IMR-90 (cell line): Measurements from ENCODE around the gene CBL. TPM values are rescaled to one million over a fixed set of nuclear protein-coding genes. Genes with fewer than 3 reads are reported as not detected.

Source experiments
- ATAC-seq: fragments of 200-7000 bp; cut with Tn5 transposase; 2 replicates; pipeline ENCODE4 v1.9.1; 2020; ENCODE audit warnings: low read depth, mild to moderate bottlenecking, moderate library complexity
- BruUV-seq: library from RNA; stranded (reverse); fragments of 400-500 nt; replicated peaks from 2 replicates; lab custom pipeline; 2021; lab: Mats Ljungman, UMichigan
- CTCF ChIA-PET: fragments of 300-600 bp; formaldehyde crosslinking; extraction: SDS; loops from one replicate; lab custom pipeline; 2021; ENCODE audit warnings: antibody characterized with exemption; lab: Yijun Ruan, JAX
- POLR2A ChIA-PET: fragments of 300-600 bp; sonication (Branson Sonifier 250); formaldehyde crosslinking; loops from one replicate; lab custom pipeline; 2022; ENCODE audit warnings: antibody characterized with exemption; ENCODE audit not compliant: unreplicated experiment; lab: Charles Lee
- DNase-seq: peaks from one replicate; pipeline ENCODE4 v3.0.0; 2013
- H2AFZ ChIP-seq: replicated peaks from 2 replicates; pipeline ENCODE3; 2013; ENCODE audit warnings: low read length, mild to moderate bottlenecking; ENCODE audit not compliant: poor library complexity
- H2AK5ac ChIP-seq: 2 replicates; pipeline ENCODE4 v1.6.1; 2013; ENCODE audit warnings: low read depth, low read length, inconsistent platforms
- H2AK9ac ChIP-seq: replicated peaks from 2 replicates; pipeline ENCODE3; 2013; ENCODE audit warnings: mild to moderate bottlenecking, low read depth, low read length, moderate library complexity; ENCODE audit not compliant: poor library complexity
- H2BK120ac ChIP-seq: 2 replicates; pipeline ENCODE4 v1.6.1; 2013; ENCODE audit warnings: low read depth, low read length, inconsistent platforms
- H2BK15ac ChIP-seq: 3 replicates; pipeline ENCODE4 v1.6.1; 2013; ENCODE audit warnings: low read depth, low read length, inconsistent platforms
- H2BK20ac ChIP-seq: 2 replicates; pipeline ENCODE4 v1.6.1; 2013; ENCODE audit warnings: low read depth, mild to moderate bottlenecking, inconsistent platforms, low read length, moderate library complexity
- H2BK5ac ChIP-seq: 2 replicates; pipeline ENCODE4 v1.6.1; 2013; ENCODE audit warnings: mild to moderate bottlenecking, low read depth, low read length, inconsistent platforms; ENCODE audit not compliant: poor library complexity, severe bottlenecking
- H3K14ac ChIP-seq: replicated peaks from 2 replicates; pipeline ENCODE4 v1.6.1; 2013; ENCODE audit warnings: low read depth, low read length, inconsistent platforms
- H3K18ac ChIP-seq: 2 replicates; pipeline ENCODE4 v1.6.1; 2013; ENCODE audit warnings: low read depth, low read length, control low read depth
- H3K23ac ChIP-seq: 2 replicates; pipeline ENCODE4 v1.6.1; 2013; ENCODE audit warnings: low read depth, low read length, inconsistent platforms
- H3K27ac ChIP-seq: 2 replicates; pipeline ENCODE4 v1.5.1; 2013; ENCODE audit warnings: mild to moderate bottlenecking, control low read depth, low read length; ENCODE audit not compliant: insufficient read depth
- H3K27me3 ChIP-seq: 2 replicates; pipeline ENCODE4 v1.6.1; 2013; ENCODE audit warnings: low read length; ENCODE audit not compliant: control insufficient read depth, insufficient read depth
- H3K36me3 ChIP-seq: 2 replicates; pipeline ENCODE4 v1.6.1; 2013; ENCODE audit warnings: low read length, mixed read lengths; ENCODE audit not compliant: control insufficient read depth, insufficient read depth
- H3K4ac ChIP-seq: 2 replicates; pipeline ENCODE4 v1.6.1; 2013; ENCODE audit warnings: low read depth, low read length, inconsistent platforms
- H3K4me1 ChIP-seq: 2 replicates; pipeline ENCODE4 v1.6.1; 2013; ENCODE audit warnings: low read length, mixed read lengths; ENCODE audit not compliant: control insufficient read depth, insufficient read depth
- H3K4me2 ChIP-seq: 2 replicates; pipeline ENCODE4 v1.6.1; 2013; ENCODE audit warnings: low read depth, mild to moderate bottlenecking, control low read depth, low read length, moderate library complexity
- H3K4me3 ChIP-seq: 2 replicates; pipeline ENCODE4 v1.5.1; 2013; ENCODE audit warnings: low read depth, mild to moderate bottlenecking, control low read depth, low read length, moderate library complexity; ENCODE audit not compliant: insufficient read depth
- H3K56ac ChIP-seq: 2 replicates; pipeline ENCODE4 v1.6.1; 2013; ENCODE audit warnings: low read length, inconsistent platforms; ENCODE audit not compliant: insufficient read depth; ENCODE audit errors: extremely low read depth
- H3K79me1 ChIP-seq, 2 experiments: 2 replicates each; pipeline ENCODE4 v1.6.1; 2013; ENCODE audit warnings: low read length in 2 of 2, inconsistent platforms in 1 of 2, low read depth in 1 of 2
- H3K9ac ChIP-seq: 2 replicates; pipeline ENCODE4 v1.6.1; 2013; ENCODE audit warnings: low read depth, low read length, control low read depth
- H3K9me1 ChIP-seq: 2 replicates; pipeline ENCODE4 v1.6.1; 2013; ENCODE audit warnings: low read length, inconsistent platforms; ENCODE audit not compliant: insufficient read depth
- H3K9me3 ChIP-seq: 2 replicates; pipeline ENCODE4 v1.6.1; 2013; ENCODE audit warnings: low read length; ENCODE audit not compliant: control insufficient read depth, insufficient read depth
- H4K20me1 ChIP-seq: 2 replicates; pipeline ENCODE4 v1.6.1; 2013; ENCODE audit warnings: low read length, inconsistent platforms; ENCODE audit not compliant: insufficient read depth
- H4K5ac ChIP-seq: 2 replicates; pipeline ENCODE4 v1.6.1; 2013; ENCODE audit warnings: mild to moderate bottlenecking, low read depth, low read length, control low read depth
- H4K8ac ChIP-seq, 2 experiments: 2 replicates each; pipeline ENCODE4 v1.6.1; 2013; ENCODE audit warnings: low read depth in 2 of 2, low read length in 2 of 2, control low read depth in 1 of 2, inconsistent platforms in 1 of 2
- H4K91ac ChIP-seq: 2 replicates; pipeline ENCODE4 v1.6.1; 2013; ENCODE audit warnings: low read depth, low read length, inconsistent platforms; ENCODE audit not compliant: insufficient read depth
- BHLHE40 ChIP-seq: fragments of 150-350 bp; IDR thresholded peaks from 2 replicates; pipeline ENCODE4 v1.6.1; 2016; ENCODE audit warnings: mild to moderate bottlenecking, low read depth, low read length
- CEBPB ChIP-seq: IDR thresholded peaks from 2 replicates; pipeline ENCODE4 v1.6.1; 2012; ENCODE audit warnings: low read depth, low read length, improper control_type of control experiment
- CHD1 ChIP-seq: IDR thresholded peaks from 2 replicates; pipeline ENCODE4 v1.6.1; 2012; ENCODE audit warnings: low read depth, low read length, improper control_type of control experiment
- CTCF ChIP-seq: conservative IDR thresholded peaks from 2 replicates; pipeline ENCODE4 v1.5.1; 2012; ENCODE audit warnings: mild to moderate bottlenecking, low read depth, low read length, improper control_type of control experiment
- ELK1 ChIP-seq: fragments of 150-350 bp; IDR thresholded peaks from 2 replicates; pipeline ENCODE4 v1.6.1; 2016; ENCODE audit warnings: low read depth, mild to moderate bottlenecking, low read length, moderate library complexity, borderline replicate concordance
- FOS ChIP-seq: fragments of 150-350 bp; IDR thresholded peaks from 2 replicates; pipeline ENCODE4 v1.6.1; 2016; ENCODE audit warnings: low read depth, low read length
- MAFK ChIP-seq: IDR thresholded peaks from 2 replicates; pipeline ENCODE4 v1.6.1; 2012; ENCODE audit warnings: low read depth, low read length, improper control_type of control experiment
- MAZ ChIP-seq: IDR thresholded peaks from 2 replicates; pipeline ENCODE4 v1.6.1; 2012; ENCODE audit warnings: low read depth, mild to moderate bottlenecking, low read length, improper control_type of control experiment, moderate library complexity, borderline replicate concordance
- NFE2L2 ChIP-seq: fragments of 150-350 bp; IDR thresholded peaks from 2 replicates; pipeline ENCODE4 v1.6.1; 2016; ENCODE audit warnings: low read depth, mild to moderate bottlenecking, low read length
- POLR2A ChIP-seq: IDR thresholded peaks from 2 replicates; pipeline ENCODE4 v1.6.1; 2012; ENCODE audit warnings: mild to moderate bottlenecking, low read depth, low read length
- RAD21 ChIP-seq: IDR thresholded peaks from 2 replicates; pipeline ENCODE4 v1.6.1; 2012; ENCODE audit warnings: low read length, improper control_type of control experiment
- RFX5 ChIP-seq: IDR thresholded peaks from 2 replicates; pipeline ENCODE4 v1.8.0; 2012; ENCODE audit warnings: low read depth, mild to moderate bottlenecking, low read length, moderate library complexity
- SMC3 ChIP-seq: fragments of 150-350 bp; IDR thresholded peaks from 2 replicates; pipeline ENCODE4 v1.6.1; 2016; ENCODE audit warnings: low read depth, mild to moderate bottlenecking, antibody characterized with exemption, low read length, moderate library complexity
- WGBS, 2 experiments: methylation state at CpG; one replicate each; pipeline versions ENCODE4 v1.1.5 to v1.1.7; 2013; ENCODE audit warnings: missing lambda C conversion rate in 2 of 2; ENCODE audit not compliant: insufficient read length in 1 of 2; ENCODE audit errors: extremely low coverage in 2 of 2; 5-methylcytosine and 5-hydroxymethylcytosine counted together
- dilution Hi-C: fragments of 300-500 bp; cut with HindIII; formaldehyde crosslinking; loops from one replicate; pipeline ENCODE4 v1.14.3; 2018; ENCODE audit warnings: low sequenced_read_pairs; ENCODE audit not compliant: unreplicated experiment
- in situ Hi-C: fragments of 300-500 bp; cut with MboI; formaldehyde crosslinking; loops from 3 replicates; pipeline ENCODE4 v1.14.3; 2019; ENCODE audit warnings: low sequenced_read_pairs, inconsistent platforms, mixed read lengths
- intact Hi-C: fragments of 100-400 bp; cut with micrococcal nuclease; formaldehyde crosslinking; loops from 2 replicates; pipeline ENCODE4 v1.10.0; 2022
- polyA plus RNA-seq, 3 experiments: library from polyadenylated mRNA; depleted of rRNA; stranded (reverse); fragments of >200 nt; gene quantifications; 2 replicates each; pipeline ENCODE4 v1.2.3, GENCODE V29; 2012; ENCODE audit warnings: low replicate concordance in 1 of 3
- total RNA-seq: library from RNA; depleted of rRNA; stranded (reverse); fragments of >200 nt; gene quantifications from 2 replicates; pipeline ENCODE4 v1.2.3, GENCODE V29; 2012
- TF ChIP-seq, protein P1 (sequence below): fragments of 150-350 bp; IDR thresholded peaks from 2 replicates; pipeline ENCODE4 v1.6.1; 2017; ENCODE audit warnings: mild to moderate bottlenecking, antibody characterized with exemption, low read length, low read depth

The CBL gene
- total and polyA plus RNA-seq, 2 of the 4 experiments (the other 2 are of a cell fraction), result 6.1 to 11.8 TPM

DNA sequence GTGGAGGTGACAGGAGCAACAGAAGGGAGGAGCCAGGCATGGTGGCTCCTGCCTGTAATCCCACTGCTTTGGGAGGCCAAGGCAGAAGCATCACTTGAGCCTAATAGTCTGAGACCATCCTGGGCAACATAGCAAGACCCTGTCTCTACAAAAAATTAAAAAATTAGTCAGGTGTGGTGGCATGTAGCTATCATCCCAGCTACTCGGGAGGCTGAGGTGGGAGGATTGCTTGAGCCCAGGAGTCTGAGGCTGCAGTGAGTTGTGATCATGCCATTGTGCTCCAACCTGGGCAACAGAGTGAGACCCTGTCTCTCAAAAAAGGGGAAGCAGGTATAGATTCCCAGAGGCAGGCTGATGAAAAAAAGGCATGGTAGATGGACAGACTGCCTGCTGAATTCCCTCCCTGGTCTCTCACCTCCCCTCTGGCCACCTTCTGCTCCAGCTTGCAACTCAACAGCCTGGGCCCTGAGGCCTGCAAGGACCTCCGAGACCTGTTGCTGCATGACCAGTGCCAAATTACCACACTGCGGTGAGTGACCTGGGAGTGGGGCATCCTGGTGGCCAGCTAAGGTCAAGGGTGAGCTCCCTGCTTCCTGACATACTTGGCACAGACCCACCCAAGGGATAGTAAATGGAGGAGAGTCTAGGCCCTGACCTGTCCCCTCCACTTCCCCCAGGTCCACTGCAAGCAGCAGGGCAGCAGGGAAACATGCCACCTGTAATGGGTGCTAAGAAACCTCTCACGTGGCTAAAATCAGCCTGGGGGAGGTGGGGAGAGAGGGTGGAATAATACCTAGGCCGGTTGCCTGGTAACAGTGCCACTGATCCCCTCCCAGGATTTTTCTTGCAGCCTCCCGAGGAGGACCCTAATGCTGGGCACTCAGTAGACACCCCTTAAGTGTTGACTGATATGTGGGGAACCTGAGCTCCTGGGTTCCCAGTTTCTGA lies 25.1 kb upstream of the CBL start:
- no TSS peak for BruUV-seq
- Histone ChIP-seq H3K27me3 (peaks cover 4% of the 10 kb centered on the region), H3K36me3 (peaks cover 10% of the 10 kb centered on the region; the same call in 1 of the 2 replicates), H3K9me1 (0 out of 2 replicates have a peak, but pooled peaks cover 8% of the 10 kb centered on the region), H3K4ac (no peak overlapping the region), H3K18ac (no peak overlapping the region), H2AK9ac (peak overlapping the region; percentile 42), H2BK120ac (no peak overlapping the region), H2AK5ac (no peak overlapping the region), H3K79me1 (no peaks in the 10 kb centered on the region), H3K23ac (no peak overlapping the region), H3K4me1 (no peaks in the 10 kb centered on the region; the same call in 1 of the 2 replicates), H2BK15ac (no peak overlapping the region), H3K4me3 (no peak overlapping the region), H2BK5ac (no peak overlapping the region), H2AFZ (no peak overlapping the region), H4K91ac (no peak overlapping the region), H3K27ac (no peak overlapping the region), H3K14ac (no peak overlapping the region), H3K56ac (no peak overlapping the region), H3K9ac (no peak overlapping the region), H3K9me3 (no peaks in the 10 kb centered on the region), H4K8ac (no peak overlapping the region), H4K20me1 (no peaks in the 10 kb centered on the region), H4K5ac (no peak overlapping the region), H3K4me2 (no peak overlapping the region), H2BK20ac (no peak overlapping the region)
- intact Hi-C loops, result no loop called here
- ChIA-PET CTCF (no interaction called here), POLR2A (no interaction called here)
- dilution Hi-C loops, result no loop called here
- no peak for ATAC-seq
- in situ Hi-C loops, result no loop called here
- no peak for DNase-seq
- WGBS, 2 experiments, result 80% methylated on average over 1 of the region's 6 CpGs; no CpG with 5 or more reads in 1 of the 2 experiments
- TF ChIP-seq CEBPB (no peak), NFE2L2 (no peak), RFX5 (no peak), MAFK (no peak), FOS (no peak), SMC3 (no peak), MAZ (no peak), ELK1 (no peak), BHLHE40 (no peak), CTCF (no peak), POLR2A (no peak), RAD21 (no peak), CHD1 (no peak)
- TF ChIP-seq, protein P1, sequence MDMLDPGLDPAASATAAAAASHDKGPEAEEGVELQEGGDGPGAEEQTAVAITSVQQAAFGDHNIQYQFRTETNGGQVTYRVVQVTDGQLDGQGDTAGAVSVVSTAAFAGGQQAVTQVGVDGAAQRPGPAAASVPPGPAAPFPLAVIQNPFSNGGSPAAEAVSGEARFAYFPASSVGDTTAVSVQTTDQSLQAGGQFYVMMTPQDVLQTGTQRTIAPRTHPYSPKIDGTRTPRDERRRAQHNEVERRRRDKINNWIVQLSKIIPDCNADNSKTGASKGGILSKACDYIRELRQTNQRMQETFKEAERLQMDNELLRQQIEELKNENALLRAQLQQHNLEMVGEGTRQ, result no peak
